ENCODE measurements around the gene GATAD1. TPM values are rescaled to one million over a fixed set of nuclear protein-coding genes. Genes with fewer than 3 reads are reported as not detected.

GATAD1 gene
- total and polyA plus RNA-seq, 4 donors = 14.3 to 49.5 (median 41.5) TPM

DNA sequence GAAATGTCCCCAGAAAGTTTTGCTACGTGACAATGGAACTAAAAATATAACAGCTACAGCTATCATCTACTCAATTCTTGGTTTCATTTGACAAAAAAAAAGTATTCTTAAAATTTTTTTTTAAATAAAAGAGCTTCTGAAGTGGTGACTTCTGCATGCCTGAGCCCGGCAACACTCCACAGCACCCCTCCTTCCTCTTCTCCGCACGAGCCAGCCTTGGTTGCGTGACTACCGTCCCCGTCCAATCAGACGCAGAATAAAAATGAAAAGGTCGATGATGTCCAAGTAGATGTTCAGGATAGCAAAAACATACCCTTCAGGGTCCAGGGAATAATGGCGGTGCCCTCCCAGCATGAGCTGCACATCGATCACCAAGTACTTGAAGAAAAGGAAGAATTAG is 34.5 kb upstream of the GATAD1 start:
- Histone ChIP-seq H3K27ac (ENCODE audit: low read depth in 1 of 2, low read length in 2 of 2) (no peak overlapping the region), H3K27me3 (ENCODE audit: control insufficient read depth in 1 of 2, insufficient read depth in 2 of 2, low read length in 1 of 2) (no peaks in the 10 kb centered on the region), H3K4me1 (ENCODE audit: control insufficient read depth in 1 of 2, insufficient read depth in 2 of 2, low read length in 2 of 2) (no peaks in the 10 kb centered on the region), H3K36me3 (ENCODE audit: control insufficient read depth in 1 of 2, insufficient read depth in 2 of 2, low read length in 1 of 2) (no peaks in the 10 kb centered on the region), H3K4me3 (ENCODE audit: low read length in 2 of 2) (no peak overlapping the region), H3K9me3 (ENCODE audit: control insufficient read depth, low read length) (no peaks in the 10 kb centered on the region)
- 68 to 73% methylated on average over 11 of the region's 11 CpGs for WGBS, 2 donors
- ATAC-seq (ENCODE audit: low FRiP score) (no peak), DNase-seq (no peak)
- intact Hi-C loops (cut with DNase I) = no loop called here

DNA sequence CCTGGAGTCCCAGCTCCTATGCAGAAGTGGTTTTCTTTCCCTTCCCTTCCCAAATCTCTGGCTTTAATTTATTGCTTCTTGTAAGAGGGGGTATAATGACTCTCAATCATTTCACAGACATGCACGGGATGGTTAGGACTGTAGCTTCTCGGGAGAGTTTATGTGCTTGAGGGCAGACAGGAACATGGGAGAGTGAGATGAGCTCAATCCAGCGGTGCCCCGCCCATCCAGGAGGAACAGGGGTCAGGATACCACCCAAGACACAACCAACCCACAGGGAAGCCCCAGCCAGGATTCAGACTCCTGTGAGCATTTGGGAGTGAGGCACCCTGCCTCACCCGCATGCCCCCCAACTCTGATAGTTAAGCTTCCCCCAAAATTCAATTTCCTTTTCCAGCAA is 33.7 kb upstream of the GATAD1 start:
- Histone ChIP-seq H3K27me3 (ENCODE audit: control insufficient read depth in 1 of 2, insufficient read depth in 2 of 2, low read length in 1 of 2) (no peaks in the 10 kb centered on the region), H3K9me3 (ENCODE audit: control insufficient read depth, low read length) (no peaks in the 10 kb centered on the region), H3K4me1 (ENCODE audit: control insufficient read depth in 1 of 2, insufficient read depth in 2 of 2, low read length in 2 of 2) (no peaks in the 10 kb centered on the region), H3K4me3 (ENCODE audit: low read length in 2 of 2) (no peak overlapping the region), H3K36me3 (ENCODE audit: control insufficient read depth in 1 of 2, insufficient read depth in 2 of 2, low read length in 1 of 2) (no peaks in the 10 kb centered on the region), H3K27ac (ENCODE audit: low read depth in 1 of 2, low read length in 2 of 2) (no peak overlapping the region)
- intact Hi-C loops (cut with DNase I) = no loop called here
- DNase-seq = no peak
- no peak for ATAC-seq (ENCODE audit: low FRiP score)
- WGBS, 2 donors = 45 to 47% methylated on average over 5 of the region's 5 CpGs

DNA sequence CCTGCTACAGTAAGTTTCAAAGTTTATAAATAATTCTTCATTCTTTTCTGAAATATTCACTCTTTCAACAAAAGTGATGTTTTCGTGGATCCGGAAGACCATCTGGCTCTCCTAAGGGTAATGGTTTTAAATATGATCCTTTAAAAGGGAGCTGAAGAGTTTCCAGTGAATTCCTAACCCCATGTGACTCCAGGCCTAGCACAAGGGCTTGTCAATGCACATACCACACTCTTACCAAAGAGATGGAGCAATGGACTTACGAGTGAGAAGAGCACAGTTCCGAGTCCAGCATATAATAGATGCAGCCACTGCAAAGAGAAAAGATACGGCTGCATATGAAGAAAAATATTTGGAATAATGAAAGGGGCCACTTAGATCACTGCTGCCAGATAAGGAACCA is 32.1 kb upstream of the GATAD1 start:
- Histone ChIP-seq H3K4me3 (ENCODE audit: low read length in 2 of 2) (no peak overlapping the region), H3K9me3 (ENCODE audit: control insufficient read depth, low read length) (no peaks in the 10 kb centered on the region), H3K27ac (ENCODE audit: low read depth in 1 of 2, low read length in 2 of 2) (no peak overlapping the region), H3K27me3 (ENCODE audit: control insufficient read depth in 1 of 2, insufficient read depth in 2 of 2, low read length in 1 of 2) (no peaks in the 10 kb centered on the region), H3K36me3 (ENCODE audit: control insufficient read depth in 1 of 2, insufficient read depth in 2 of 2, low read length in 1 of 2) (no peaks in the 10 kb centered on the region), H3K4me1 (ENCODE audit: control insufficient read depth in 1 of 2, insufficient read depth in 2 of 2, low read length in 2 of 2) (no peaks in the 10 kb centered on the region)
- ATAC-seq (ENCODE audit: low FRiP score) (no peak), DNase-seq (no peak)
- intact Hi-C loops (cut with DNase I) = no loop called here
- WGBS, 2 donors = 70 to 77% methylated on average over 5 of the region's 5 CpGs

DNA sequence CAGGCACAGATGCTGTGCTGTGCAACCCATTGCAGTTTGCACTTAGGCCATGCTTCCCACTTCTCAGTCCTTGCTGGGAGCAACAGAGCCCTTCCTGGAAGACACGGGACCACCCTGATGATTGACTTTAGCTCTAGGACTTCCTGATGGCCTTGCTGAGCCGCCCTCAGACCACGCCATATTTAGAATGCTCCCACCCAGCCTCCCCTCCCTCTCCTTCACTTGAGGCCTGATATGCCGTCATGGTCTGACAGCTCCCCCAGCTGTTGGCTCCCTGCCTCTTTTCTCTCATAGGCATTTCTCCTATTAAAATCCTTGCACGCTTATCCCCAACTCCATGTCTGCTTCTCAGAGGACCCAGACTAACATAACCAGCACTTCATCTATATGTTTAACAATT is 29.4 kb upstream of the GATAD1 start:
- Histone ChIP-seq H3K27me3 (ENCODE audit: control insufficient read depth in 1 of 2, insufficient read depth in 2 of 2, low read length in 1 of 2) (no peaks in the 10 kb centered on the region), H3K9me3 (ENCODE audit: control insufficient read depth, low read length) (no peaks in the 10 kb centered on the region), H3K4me1 (ENCODE audit: control insufficient read depth in 1 of 2, insufficient read depth in 2 of 2, low read length in 2 of 2) (no peaks in the 10 kb centered on the region), H3K36me3 (ENCODE audit: control insufficient read depth in 1 of 2, insufficient read depth in 2 of 2, low read length in 1 of 2) (no peaks in the 10 kb centered on the region), H3K27ac (ENCODE audit: low read depth in 1 of 2, low read length in 2 of 2) (no peak overlapping the region), H3K4me3 (ENCODE audit: low read length in 2 of 2) (no peak overlapping the region)
- DNase-seq = no peak
- ATAC-seq (ENCODE audit: low FRiP score) = no peak
- 59 to 64% methylated on average over 5 of the region's 5 CpGs for WGBS, 2 donors
- intact Hi-C loops (cut with DNase I) = no loop called here

DNA sequence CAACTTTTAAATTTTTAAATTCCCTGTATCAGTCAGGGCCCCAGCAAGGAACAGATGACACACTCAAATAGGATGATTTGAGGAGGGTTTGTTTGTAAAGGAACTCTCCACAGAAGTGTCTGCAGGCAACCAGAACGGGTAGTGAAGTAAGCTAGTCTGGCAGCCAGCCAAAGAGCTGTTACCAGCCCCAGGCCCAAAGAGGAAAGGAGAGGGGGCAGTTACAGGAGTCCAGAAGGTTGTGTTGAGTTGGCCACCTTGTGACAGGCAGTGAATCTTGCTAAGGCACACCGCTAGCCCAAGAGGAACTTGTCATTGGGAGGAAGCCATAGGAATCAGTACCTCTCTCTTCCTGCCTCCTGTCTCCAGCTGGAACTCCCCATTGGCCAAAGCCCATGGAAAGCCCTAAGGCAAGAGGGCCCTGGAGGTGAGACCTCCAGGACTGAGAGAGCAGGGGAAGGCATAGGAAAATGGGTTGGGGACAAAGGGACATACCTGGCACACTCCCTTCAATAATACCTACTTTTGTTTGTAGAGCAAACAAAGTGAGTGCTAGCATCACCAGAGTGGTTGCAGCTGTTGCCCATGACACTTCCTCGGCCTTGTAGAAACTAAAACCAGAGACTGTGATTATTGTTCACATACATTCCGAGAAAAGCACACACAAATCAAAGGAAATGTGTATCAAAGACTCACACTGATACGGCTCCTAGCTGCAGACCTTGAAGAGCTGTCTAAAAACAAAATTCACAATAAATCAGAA is 25.4 kb upstream of the GATAD1 start:
- no peaks in the 10 kb centered on the region for H3K9me3 ChIP-seq (ENCODE audit: control insufficient read depth, low read length)
- H3K27ac ChIP-seq (ENCODE audit: low read depth in 1 of 2, low read length in 2 of 2) = no peak overlapping the region
- no peaks in the 10 kb centered on the region for H3K4me1 ChIP-seq (ENCODE audit: control insufficient read depth in 1 of 2, insufficient read depth in 2 of 2, low read length in 2 of 2)
- H3K36me3 ChIP-seq (ENCODE audit: control insufficient read depth in 1 of 2, insufficient read depth in 2 of 2, low read length in 1 of 2) = no peaks in the 10 kb centered on the region
- intact Hi-C loops (cut with DNase I) = loop anchor here in 1 of 2 donors (10.0 kb wide), 1 partner anchor 177 kb away; the partner anchor contains the start of genes ANKIB1 and KRIT1
- no peak for ATAC-seq (ENCODE audit: low FRiP score)
- H3K4me3 ChIP-seq (ENCODE audit: low read length in 2 of 2) = no peak overlapping the region
- 57 to 65% methylated on average over 5 of the region's 5 CpGs for whole genome bisulfite sequencing, 2 donors
- H3K27me3 ChIP-seq (ENCODE audit: control insufficient read depth in 1 of 2, insufficient read depth in 2 of 2, low read length in 1 of 2) = no peaks in the 10 kb centered on the region
- DNase-seq = no peak

DNA sequence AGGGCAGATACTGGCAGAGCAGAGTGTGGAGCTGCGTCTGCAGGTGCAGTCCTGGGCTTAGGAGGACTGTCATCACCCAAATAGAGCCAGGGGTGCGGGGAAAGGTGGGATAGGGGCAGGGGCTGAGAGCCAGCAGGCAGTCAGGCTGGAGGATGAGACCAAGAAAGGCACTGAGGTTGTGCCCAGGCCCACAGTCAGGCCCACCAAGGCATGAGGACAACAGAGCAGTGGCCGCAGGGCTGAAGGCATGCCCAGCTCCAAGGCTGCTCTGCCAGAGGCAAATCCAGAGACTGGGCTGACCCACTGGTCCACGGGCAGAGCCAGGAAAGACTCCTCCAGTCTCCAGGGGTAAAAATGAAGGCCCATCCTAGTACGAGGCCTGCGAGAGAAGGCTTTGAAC is 24.4 kb upstream of the GATAD1 start:
- no peaks in the 10 kb centered on the region for H3K36me3 ChIP-seq (ENCODE audit: control insufficient read depth in 1 of 2, insufficient read depth in 2 of 2, low read length in 1 of 2)
- H3K4me1 ChIP-seq (ENCODE audit: control insufficient read depth in 1 of 2, insufficient read depth in 2 of 2, low read length in 2 of 2) = no peaks in the 10 kb centered on the region
- no peaks in the 10 kb centered on the region for H3K9me3 ChIP-seq (ENCODE audit: control insufficient read depth, low read length)
- no peaks in the 10 kb centered on the region for H3K27me3 ChIP-seq (ENCODE audit: control insufficient read depth in 1 of 2, insufficient read depth in 2 of 2, low read length in 1 of 2)
- 97 to 98% methylated on average over 6 of the region's 6 CpGs for WGBS, 2 donors
- DNase-seq (no peak), ATAC-seq (ENCODE audit: low FRiP score) (no peak)
- H3K4me3 ChIP-seq (ENCODE audit: low read length in 2 of 2) = no peak overlapping the region
- intact Hi-C loops (cut with DNase I) = loop anchor here in 1 of 2 donors (10.0 kb wide), 1 partner anchor 178 kb away; the partner anchor contains the start of genes ANKIB1 and KRIT1
- no peak overlapping the region for H3K27ac ChIP-seq (ENCODE audit: low read depth in 1 of 2, low read length in 2 of 2)

DNA sequence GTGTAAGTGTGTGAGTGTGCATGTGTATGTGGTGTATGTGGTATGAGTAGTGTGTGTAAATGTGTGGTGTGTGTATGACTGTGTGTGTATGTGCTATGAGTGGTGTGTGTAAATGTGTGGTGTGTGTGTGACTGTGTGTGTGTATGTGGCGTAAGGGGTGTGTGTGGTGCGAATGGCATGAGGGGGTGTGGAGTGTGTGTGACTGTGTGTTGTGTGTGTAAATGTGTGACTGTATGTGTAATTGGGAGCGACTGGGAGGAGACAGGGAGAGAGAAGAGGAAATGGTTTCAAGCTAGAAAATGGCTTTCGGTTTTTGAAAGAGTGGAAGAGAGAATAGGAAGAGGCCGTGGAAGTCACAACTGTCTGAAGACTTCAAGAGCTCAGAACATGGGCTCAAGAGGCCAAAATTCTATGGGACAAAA is 23.6 kb upstream of the GATAD1 start:
- 85 to 88% methylated on average over 5 of the region's 5 CpGs for WGBS, 2 donors
- DNase-seq (no peak), ATAC-seq (ENCODE audit: low FRiP score) (no peak)
- no peaks in the 10 kb centered on the region for H3K36me3 ChIP-seq (ENCODE audit: control insufficient read depth in 1 of 2, insufficient read depth in 2 of 2, low read length in 1 of 2)
- intact Hi-C loops (cut with DNase I) = loop anchor here (2.0 to 10.0 kb wide), 2 partner anchors 23 to 179 kb away; partner anchors contain the start of genes ANKIB1 (in 1 of the 2), GATAD1 (in 1 of the 2) and KRIT1 (in 1 of the 2)
- no peak overlapping the region for H3K4me3 ChIP-seq (ENCODE audit: low read length in 2 of 2)
- no peak overlapping the region for H3K27ac ChIP-seq (ENCODE audit: low read depth in 1 of 2, low read length in 2 of 2)
- H3K27me3 ChIP-seq (ENCODE audit: control insufficient read depth in 1 of 2, insufficient read depth in 2 of 2, low read length in 1 of 2) = no peaks in the 10 kb centered on the region
- H3K9me3 ChIP-seq (ENCODE audit: control insufficient read depth, low read length) = no peaks in the 10 kb centered on the region
- H3K4me1 ChIP-seq (ENCODE audit: control insufficient read depth in 1 of 2, insufficient read depth in 2 of 2, low read length in 2 of 2) = no peaks in the 10 kb centered on the region

DNA sequence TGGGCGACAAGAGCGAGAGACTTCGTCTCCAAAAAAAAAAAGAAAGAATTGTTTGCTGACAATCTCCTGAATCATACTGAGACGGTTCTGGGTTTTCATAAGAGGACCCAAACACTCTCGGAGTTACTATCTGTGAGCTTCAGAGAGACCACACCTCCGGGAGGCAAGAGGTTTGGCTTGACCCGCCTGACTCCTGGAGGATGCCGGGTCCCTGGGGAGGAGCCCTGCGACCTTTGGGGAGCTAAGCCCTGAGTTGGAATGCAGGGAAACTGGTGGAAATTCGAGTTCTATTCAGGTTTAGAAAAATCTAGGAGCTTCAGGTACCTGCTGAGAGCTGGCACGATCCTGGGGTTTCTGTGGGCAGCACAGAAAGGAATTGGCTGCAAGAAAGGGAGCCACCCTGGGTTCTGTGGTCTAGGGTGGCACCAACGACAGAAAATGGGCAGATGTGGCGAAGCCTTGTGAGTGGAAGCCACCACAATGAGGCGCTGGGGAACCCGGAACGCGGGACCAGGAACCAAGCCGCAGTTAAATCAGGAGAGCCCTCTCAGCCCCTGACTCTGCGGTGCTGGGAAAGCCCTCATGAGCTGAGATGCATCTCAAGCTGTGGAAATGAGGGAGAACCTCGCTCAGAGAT is 21.9 kb upstream of the GATAD1 start:
- 40 to 47% methylated on average over 20 of the region's 20 CpGs for WGBS, 2 donors

More for the DNA sequence above, 21.9 kb upstream of the GATAD1 start:
- Histone ChIP-seq H3K4me3 (ENCODE audit: low read length in 2 of 2) (no peak overlapping the region), H3K27ac (ENCODE audit: low read depth in 1 of 2, low read length in 2 of 2) (no peak overlapping the region), H3K4me1 (ENCODE audit: control insufficient read depth in 1 of 2, insufficient read depth in 2 of 2, low read length in 2 of 2) (no peaks in the 10 kb centered on the region), H3K27me3 (ENCODE audit: control insufficient read depth in 1 of 2, insufficient read depth in 2 of 2, low read length in 1 of 2) (no peaks in the 10 kb centered on the region), H3K9me3 (ENCODE audit: control insufficient read depth, low read length) (no peaks in the 10 kb centered on the region), H3K36me3 (ENCODE audit: control insufficient read depth in 1 of 2, insufficient read depth in 2 of 2, low read length in 1 of 2) (no peaks in the 10 kb centered on the region)
- intact Hi-C loops (cut with DNase I) = loop anchor here (2.0 to 10.0 kb wide), 2 partner anchors 21 to 181 kb away; partner anchors contain the start of genes ANKIB1 (in 1 of the 2), GATAD1 (in 1 of the 2) and KRIT1 (in 1 of the 2)
- DNase-seq = no peak
- ATAC-seq (ENCODE audit: low FRiP score) = no peak
